NCI-H1105 treated with DMSO at 0.1 percent for 48 hours (cell line): ENCODE results near the gene EVPL.

Experiments
- DNase-seq: peaks from one replicate; lab custom pipeline; 2025; lab: John Stamatoyannopoulos, UW

The EVPL gene

GRCh38 chr17:75959051-75959838 is 67.9 kb downstream of the EVPL start:
- DNase-seq, result no peak
